Activated T-cell treated with anti-CD3 and anti-CD28 coated beads, Interleukin-2, amount 50 U/mL, for 24 hours (primary cell): ENCODE data around the gene AK8.

ENCODE experiments used
- DNase-seq: peaks from one replicate; pipeline ENCODE4 v3.0.0-alpha.2; 2020
- H3K27ac Mint-ChIP-seq: 2 replicates; pipeline ENCODE4 v1.8.0; 2020; ENCODE audit warnings: mild to moderate bottlenecking, mixed read lengths
- H3K27me3 Mint-ChIP-seq: 2 replicates; pipeline ENCODE4 v1.8.0; 2020; ENCODE audit warnings: mixed read lengths
- H3K36me3 Mint-ChIP-seq: 2 replicates; pipeline ENCODE4 v1.8.0; 2020; ENCODE audit warnings: low read depth, mixed read lengths
- H3K4me1 Mint-ChIP-seq: 2 replicates; pipeline ENCODE4 v1.8.0; 2020; ENCODE audit warnings: low read depth, mixed read lengths
- H3K4me3 Mint-ChIP-seq: 2 replicates; pipeline ENCODE4 v1.8.0; 2020; ENCODE audit warnings: mild to moderate bottlenecking, moderate library complexity, mixed read lengths
- H3K9me3 Mint-ChIP-seq: 2 replicates; pipeline ENCODE4 v1.8.0; 2020; ENCODE audit warnings: mixed read lengths

The AK8 gene

DNA sequence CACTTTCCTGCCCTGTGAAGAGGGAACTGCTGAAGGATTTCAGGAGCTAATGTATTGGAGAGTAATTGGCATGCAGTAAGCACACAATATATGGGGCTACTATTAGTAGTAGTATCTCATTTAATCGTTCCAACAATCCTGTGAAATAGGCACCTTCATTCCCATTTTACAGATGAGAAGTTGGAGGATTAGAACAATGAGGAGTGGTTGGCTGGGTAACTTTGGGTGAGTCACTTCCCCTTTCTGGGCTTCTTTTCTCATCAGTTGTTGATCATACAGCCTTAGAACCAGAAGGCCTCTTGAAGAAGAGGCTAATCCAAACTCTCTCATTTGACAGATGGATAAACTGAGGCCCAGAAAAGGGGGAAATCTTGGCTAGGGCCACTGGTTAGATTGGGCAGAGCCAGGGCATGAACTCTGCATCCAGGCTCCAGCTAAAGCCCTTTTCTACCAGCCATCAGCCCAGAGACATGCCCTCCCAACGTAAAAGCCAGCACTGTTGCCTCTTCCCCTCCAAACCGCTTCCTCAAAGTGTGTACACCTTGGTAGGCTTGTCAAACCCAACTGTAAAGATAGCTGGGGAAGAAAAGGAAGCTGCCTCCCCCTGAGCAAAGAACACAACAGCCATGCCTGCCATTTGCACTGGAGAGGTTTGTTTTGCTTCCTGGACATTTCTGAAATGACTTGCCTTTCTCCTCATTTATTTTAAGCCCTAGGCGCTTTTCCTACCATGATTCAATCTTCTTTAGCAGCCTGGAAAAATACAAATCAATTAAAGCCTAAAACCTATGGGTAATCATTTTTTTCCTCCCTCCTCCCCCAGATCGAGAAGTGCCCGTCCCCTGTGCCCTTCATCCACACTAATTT is 1.6 kb upstream of the AK8 start:
- peak overlapping the region; percentile 80 for H3K4me3 Mint-ChIP-seq
- H3K36me3 Mint-ChIP-seq: no peaks in the 10 kb centered on the region
- H3K9me3 Mint-ChIP-seq: no peaks in the 10 kb centered on the region
- peak overlapping the region; percentile 57 for H3K27ac Mint-ChIP-seq
- H3K4me1 Mint-ChIP-seq: peaks cover 22% of the 10 kb centered on the region
- no peaks in the 10 kb centered on the region for H3K27me3 Mint-ChIP-seq
- DNase-seq: no peak

DNA sequence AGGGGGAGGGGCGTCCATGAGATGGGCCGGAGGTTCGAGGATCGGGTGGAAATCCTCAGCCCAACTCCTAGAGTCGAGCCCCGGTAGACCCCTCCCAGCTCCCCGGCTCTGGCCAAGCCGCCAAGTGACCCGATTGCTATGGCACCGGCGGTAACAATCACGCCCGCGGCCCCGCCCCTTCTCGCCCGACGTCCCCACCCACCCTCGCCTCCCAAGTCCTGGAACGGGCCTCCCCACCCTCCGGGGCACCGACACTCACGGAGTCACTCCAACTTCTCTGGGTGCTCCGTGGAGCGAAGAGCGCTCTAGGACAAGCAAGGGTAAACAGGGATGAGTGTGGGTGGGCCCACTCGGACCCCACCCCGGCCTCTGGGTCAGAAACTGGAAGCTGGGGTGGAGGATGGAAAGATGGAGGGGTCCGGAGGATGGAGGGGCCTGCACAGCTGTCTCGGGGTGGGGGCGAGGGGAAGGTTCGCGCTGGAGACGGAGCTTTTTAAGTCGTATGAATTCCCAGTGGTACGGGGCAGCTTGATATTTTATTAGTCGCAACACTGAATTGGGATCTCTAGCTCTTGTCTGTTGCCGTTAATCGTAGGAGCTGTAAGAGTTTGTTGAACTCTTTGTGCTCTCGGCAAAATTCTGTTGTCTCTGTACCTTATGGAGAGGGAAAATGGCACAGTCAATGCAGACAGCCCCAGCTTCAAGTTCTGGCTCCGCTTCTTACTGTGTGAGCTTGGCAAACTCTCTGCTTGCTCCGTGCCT is 792 bp upstream of the AK8 start, which contains the start of gene SPACA9:
TSS of gene SPACA9 (plus strand) at position 204 of the 762 bp plus-strand sequence. CDS start 5,050 bp downstream, outside the sequence.
- no peaks in the 10 kb centered on the region for H3K27me3 Mint-ChIP-seq
- peak within 1 kb of the TSS; percentile 63 for H3K27ac Mint-ChIP-seq
- DNase-seq: peak; percentile 50
- peak within 1 kb of the TSS; percentile 80 for H3K4me3 Mint-ChIP-seq
- H3K9me3 Mint-ChIP-seq: no peaks in the 10 kb centered on the region
- peaks cover 22% of the 10 kb centered on the region for H3K4me1 Mint-ChIP-seq
- no peaks in the 10 kb centered on the region for H3K36me3 Mint-ChIP-seq

DNA sequence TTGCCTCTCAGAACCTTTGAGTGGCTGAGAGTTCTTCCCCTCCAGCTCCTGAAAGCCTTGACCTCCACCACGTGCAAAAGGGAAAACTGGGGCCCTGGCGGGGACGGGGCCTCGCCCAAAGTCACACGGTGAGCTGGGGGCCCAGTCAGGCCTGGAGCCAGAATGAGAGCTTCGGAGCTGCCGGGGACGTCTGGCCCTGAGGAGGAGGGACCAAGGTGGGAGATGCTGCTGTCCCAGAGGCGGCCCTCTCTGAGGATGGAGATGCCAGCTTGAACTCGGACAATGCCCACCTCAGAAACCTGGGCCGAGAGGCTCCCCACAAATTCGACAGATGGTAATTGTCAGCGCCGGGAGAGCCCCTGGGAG is 643 bp downstream of the AK8 start:
- H3K4me1 Mint-ChIP-seq: peaks cover 20% of the 10 kb centered on the region
- H3K4me3 Mint-ChIP-seq: peak overlapping the region; percentile 80
- no peaks in the 10 kb centered on the region for H3K36me3 Mint-ChIP-seq
- no peak overlapping the region for H3K27ac Mint-ChIP-seq
- H3K9me3 Mint-ChIP-seq: no peaks in the 10 kb centered on the region
- no peak for DNase-seq
- no peaks in the 10 kb centered on the region for H3K27me3 Mint-ChIP-seq

DNA sequence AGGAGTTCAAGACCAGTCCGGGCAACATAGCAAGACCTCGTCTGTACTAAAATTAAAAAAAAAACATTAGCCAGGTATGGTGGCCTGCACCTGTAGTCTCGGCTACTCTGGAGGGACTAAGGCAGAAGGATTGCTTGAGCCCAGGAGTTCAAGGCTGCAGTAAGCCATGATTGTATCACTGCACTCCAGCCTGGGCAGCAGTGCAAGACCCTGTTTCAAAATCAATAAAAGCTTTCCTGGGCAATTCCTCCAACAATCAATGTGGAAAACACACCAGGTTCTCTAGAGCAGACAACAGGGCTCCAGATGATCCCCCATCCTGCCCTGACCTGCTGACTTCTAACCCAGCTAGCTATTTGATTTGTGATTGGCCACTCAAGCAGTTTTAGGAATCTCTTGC is 1.2 kb downstream of the AK8 start:
- Mint-ChIP-seq H3K36me3 (no peaks in the 10 kb centered on the region), H3K27me3 (no peaks in the 10 kb centered on the region), H3K4me1 (peaks cover 20% of the 10 kb centered on the region), H3K27ac (peak overlapping the region; percentile 44), H3K9me3 (no peaks in the 10 kb centered on the region), H3K4me3 (peak overlapping the region; percentile 80)
- DNase-seq: no peak

DNA sequence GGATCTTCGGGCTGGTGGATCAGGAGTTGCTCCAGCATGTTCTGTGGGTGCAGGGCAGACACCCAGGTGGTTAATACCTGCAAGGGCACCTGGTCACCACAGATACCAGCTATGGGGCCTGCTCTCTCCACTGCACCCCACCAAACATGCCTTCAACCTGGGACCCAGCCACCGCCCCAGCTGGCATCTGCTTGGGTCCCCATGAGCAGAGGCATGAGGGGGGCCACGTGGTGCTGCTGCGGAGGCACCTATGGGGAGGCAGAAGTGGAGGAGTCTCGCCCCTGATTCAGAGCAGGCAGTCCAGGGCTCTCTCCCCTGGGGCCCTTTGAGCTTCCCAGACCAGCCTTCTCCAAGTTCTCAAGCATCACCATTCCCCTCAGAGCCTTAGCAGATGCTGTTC is 2.9 kb downstream of the AK8 start:
- no peak overlapping the region for H3K27ac Mint-ChIP-seq
- no peak overlapping the region for H3K4me3 Mint-ChIP-seq
- no peaks in the 10 kb centered on the region for H3K27me3 Mint-ChIP-seq
- no peaks in the 10 kb centered on the region for H3K36me3 Mint-ChIP-seq
- no peaks in the 10 kb centered on the region for H3K9me3 Mint-ChIP-seq
- peaks cover 20% of the 10 kb centered on the region for H3K4me1 Mint-ChIP-seq
- no peak for DNase-seq

DNA sequence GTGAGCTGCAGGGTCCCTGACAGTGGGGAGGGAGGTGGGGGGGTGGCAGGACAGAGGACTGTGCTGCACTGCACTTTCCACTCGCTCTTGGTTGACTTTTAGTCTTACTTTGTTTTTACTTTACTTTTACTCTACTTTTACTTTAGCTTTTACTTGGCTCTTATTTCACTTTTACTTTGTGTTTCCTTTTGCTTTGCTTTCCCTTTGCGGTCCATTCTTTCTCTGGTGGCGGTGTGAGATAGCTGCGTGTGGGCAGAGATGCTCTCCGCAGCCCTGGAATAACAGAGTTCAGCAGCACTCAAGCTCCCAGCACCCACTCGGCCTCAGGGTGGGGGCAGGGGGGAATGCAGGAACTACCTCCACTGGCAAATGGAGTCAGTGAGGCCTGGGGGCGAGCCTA is 4.7 kb downstream of the AK8 start:
- Mint-ChIP-seq H3K27ac (peak overlapping the region; percentile 32), H3K9me3 (no peaks in the 10 kb centered on the region), H3K27me3 (no peaks in the 10 kb centered on the region), H3K36me3 (no peaks in the 10 kb centered on the region), H3K4me3 (peak overlapping the region; percentile 25), H3K4me1 (peaks cover 9% of the 10 kb centered on the region)
- DNase-seq: no peak

DNA sequence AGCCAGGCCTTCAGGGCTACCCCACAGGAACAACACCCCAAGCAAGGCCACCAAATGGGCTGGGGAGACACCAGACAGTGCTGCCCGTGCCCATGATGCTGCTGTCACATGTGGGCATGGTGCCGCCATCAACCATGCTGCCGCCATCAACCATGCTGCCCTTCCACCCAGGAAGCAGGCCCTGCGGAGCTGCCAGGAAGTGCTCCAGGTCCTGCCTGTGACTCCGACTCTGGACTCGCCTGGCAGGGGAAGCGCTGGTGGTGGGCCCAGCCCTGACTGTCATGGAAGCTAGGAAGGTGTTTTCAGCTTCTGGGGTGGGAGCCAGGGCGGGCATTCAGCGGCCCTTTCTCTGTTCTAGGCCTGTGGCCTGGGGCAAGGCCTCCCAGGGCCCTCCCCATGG is 8.8 kb downstream of the AK8 start:
- Mint-ChIP-seq H3K36me3 (no peaks in the 10 kb centered on the region), H3K9me3 (no peaks in the 10 kb centered on the region), H3K4me1 (peaks cover 10% of the 10 kb centered on the region), H3K27ac (no peak overlapping the region), H3K27me3 (no peaks in the 10 kb centered on the region), H3K4me3 (no peak overlapping the region)
- DNase-seq: no peak

DNA sequence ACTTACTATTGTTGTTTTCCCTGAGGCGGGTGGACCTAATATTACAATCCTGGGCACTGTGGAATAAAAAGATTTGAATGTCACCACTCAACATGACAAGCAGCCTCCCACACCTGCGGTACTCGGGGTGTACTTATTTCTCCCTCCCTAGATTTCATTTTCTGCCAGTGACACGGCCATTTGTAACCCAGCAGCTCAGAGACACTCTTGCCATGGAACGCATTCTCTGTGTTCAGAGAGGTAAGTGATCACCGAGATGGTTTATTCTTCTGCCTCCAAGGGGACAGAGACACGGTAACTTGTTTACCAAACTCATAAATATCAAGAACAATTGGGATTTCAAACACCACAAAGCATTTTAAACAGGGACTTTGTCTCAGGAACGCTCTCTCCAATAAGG is 11.2 kb downstream of the AK8 start:
- Mint-ChIP-seq H3K9me3 (no peaks in the 10 kb centered on the region), H3K4me3 (no peak overlapping the region), H3K4me1 (peaks cover 10% of the 10 kb centered on the region), H3K36me3 (no peaks in the 10 kb centered on the region), H3K27me3 (no peaks in the 10 kb centered on the region), H3K27ac (no peak overlapping the region)
- DNase-seq: no peak

DNA sequence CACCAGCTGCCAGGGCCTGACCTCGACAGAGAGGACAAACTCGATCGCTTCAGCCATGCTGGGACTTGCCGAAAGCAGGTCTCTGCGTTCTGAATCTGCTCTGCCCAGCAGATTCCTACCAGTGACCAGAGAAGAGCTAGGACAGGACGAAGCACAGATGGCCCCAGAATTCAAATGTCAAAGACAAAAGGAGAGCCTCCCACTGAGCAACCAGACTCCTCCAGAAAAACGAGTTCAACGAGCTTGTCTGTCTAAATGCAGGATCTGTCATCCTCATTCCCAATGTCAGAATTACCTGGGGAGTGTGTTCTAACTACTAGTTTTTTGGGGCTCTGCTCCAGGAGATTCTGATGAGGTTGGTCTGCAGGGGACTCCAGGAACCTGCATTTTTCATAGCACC is 13.4 kb downstream of the AK8 start:
- no peak overlapping the region for H3K27ac Mint-ChIP-seq
- DNase-seq: no peak
- H3K36me3 Mint-ChIP-seq: no peaks in the 10 kb centered on the region
- peaks cover 3% of the 10 kb centered on the region for H3K27me3 Mint-ChIP-seq
- H3K9me3 Mint-ChIP-seq: no peaks in the 10 kb centered on the region
- peaks cover 10% of the 10 kb centered on the region for H3K4me1 Mint-ChIP-seq
- no peak overlapping the region for H3K4me3 Mint-ChIP-seq

DNA sequence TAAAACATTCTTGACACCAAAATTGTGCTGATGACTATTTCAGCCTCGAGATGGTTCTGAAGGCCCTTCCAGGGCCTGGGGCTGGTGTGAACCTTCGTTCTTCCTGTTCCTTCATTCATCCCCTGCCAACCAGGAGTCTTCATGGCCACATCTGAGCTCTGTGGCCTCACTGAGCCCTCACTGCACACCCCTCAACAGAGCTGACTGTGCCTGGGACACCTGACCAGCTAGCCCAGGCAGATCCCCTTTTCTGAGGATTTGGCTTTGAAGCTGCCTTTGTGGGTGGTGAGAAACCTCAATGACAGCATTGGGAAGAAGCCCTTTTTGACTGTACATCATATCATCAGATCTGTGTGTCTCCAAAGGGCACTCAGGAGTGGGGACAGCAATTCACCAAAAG is 13.8 kb downstream of the AK8 start:
- no peak overlapping the region for H3K4me3 Mint-ChIP-seq
- H3K9me3 Mint-ChIP-seq: no peaks in the 10 kb centered on the region
- H3K27ac Mint-ChIP-seq: no peak overlapping the region
- no peak for DNase-seq
- no peaks in the 10 kb centered on the region for H3K36me3 Mint-ChIP-seq
- peaks cover 6% of the 10 kb centered on the region for H3K27me3 Mint-ChIP-seq
- H3K4me1 Mint-ChIP-seq: peaks cover 10% of the 10 kb centered on the region

DNA sequence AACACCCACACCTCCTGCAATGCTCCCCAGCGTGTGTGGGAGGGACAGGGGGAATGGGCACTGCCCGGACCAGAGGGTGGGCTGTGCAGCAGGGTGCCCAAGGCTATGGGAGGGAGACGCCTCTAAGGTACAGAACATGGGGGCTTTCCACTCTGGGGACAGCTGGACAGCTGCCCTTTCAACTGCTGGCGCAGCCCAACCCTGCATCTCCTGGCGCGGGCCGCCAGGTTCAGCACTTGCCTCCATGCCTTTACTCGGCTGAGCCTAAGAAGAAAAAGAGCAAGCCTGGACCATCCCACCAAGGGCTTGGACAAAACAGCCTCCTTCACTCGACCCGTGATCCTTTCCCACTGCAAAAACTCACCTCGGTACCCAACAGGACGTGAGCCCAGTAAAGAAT is 15.0 kb downstream of the AK8 start:
- Mint-ChIP-seq H3K27me3 (peaks cover 14% of the 10 kb centered on the region), H3K27ac (no peak overlapping the region), H3K36me3 (no peaks in the 10 kb centered on the region), H3K4me3 (no peak overlapping the region), H3K4me1 (peaks cover 10% of the 10 kb centered on the region), H3K9me3 (no peaks in the 10 kb centered on the region)
- DNase-seq: no peak

DNA sequence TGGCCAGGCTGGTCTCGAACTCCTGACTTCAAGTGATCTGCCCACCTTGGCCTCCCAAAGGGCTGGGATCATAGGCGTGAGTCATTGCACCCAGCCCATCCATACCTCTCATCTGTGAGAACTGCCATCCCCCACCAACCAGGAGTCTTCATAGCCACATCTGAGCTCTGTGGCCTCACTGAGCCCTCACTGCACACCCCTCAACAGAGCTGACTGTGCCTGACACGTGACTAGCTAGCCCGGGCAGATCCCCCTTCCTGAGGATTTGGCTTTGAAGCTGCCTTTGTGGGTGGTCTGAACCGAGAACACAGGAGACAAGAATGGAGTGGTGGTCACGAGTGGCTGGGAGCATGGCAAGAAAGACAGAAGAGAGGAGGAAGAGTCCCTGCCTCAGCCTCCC is 15.6 kb downstream of the AK8 start:
- no peaks in the 10 kb centered on the region for H3K36me3 Mint-ChIP-seq
- H3K27me3 Mint-ChIP-seq: peaks cover 15% of the 10 kb centered on the region
- no peak for DNase-seq
- H3K4me3 Mint-ChIP-seq: no peak overlapping the region
- H3K4me1 Mint-ChIP-seq: peaks cover 10% of the 10 kb centered on the region
- no peak overlapping the region for H3K27ac Mint-ChIP-seq
- no peaks in the 10 kb centered on the region for H3K9me3 Mint-ChIP-seq

DNA sequence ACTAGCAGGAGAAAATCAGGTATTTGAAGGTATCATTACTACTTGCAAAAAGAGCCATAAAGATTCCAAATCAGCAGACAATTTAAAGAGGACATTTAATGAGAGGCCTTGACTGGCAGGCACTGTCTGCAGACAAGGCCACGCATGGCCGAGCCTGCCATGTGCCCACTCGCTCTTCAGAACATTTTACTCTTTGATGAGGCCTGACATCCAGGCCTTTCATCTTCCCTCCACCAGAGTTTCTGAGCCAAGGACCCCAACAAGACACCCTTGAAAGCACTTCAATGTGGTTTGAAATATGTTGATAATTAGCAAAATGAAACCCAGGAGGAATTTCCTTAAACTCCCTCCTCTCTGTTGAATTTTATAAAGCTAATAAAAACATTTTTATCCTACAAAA is 16.4 kb downstream of the AK8 start:
- no peak for DNase-seq
- Mint-ChIP-seq H3K27ac (no peak overlapping the region), H3K36me3 (no peaks in the 10 kb centered on the region), H3K4me3 (no peak overlapping the region), H3K4me1 (peaks cover 10% of the 10 kb centered on the region), H3K9me3 (no peaks in the 10 kb centered on the region), H3K27me3 (peaks cover 15% of the 10 kb centered on the region)

DNA sequence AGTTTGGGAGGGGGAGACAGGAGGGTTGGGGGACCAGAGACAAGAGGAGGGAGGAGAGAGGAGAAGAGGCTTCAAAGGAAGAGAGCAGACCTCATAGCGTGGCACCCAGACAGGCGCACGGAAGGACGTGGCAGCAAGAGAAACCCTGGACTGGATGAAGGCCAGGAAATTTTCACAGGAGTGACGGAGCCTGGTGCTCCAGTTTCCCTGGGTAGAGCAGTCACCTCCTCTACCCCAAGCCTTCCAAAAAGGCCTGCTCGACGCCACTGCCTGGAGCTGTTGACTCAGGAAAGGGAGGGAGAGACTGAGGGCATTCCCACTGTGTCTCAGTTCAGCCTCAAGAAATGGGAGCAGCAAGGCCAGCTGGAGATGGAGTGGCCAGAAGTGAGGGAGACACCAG is 19.3 kb downstream of the AK8 start:
- Mint-ChIP-seq H3K9me3 (no peaks in the 10 kb centered on the region), H3K27me3 (peaks cover 18% of the 10 kb centered on the region), H3K27ac (no peak overlapping the region), H3K4me3 (no peak overlapping the region), H3K4me1 (peaks cover 3% of the 10 kb centered on the region), H3K36me3 (no peaks in the 10 kb centered on the region)
- no peak for DNase-seq
